GM20000 (cell line): ENCODE measurements around the gene ERCC2.
"Not testable (repeated sequence)": the region's sequence is repeated elsewhere in the genome, so short reads cannot be mapped to it uniquely, and the experiment has no call there.

Experiments used
- DNase-seq: peaks from one replicate; pipeline ENCODE4 v3.0.0; 2012; ENCODE audit warnings: low spot score
- CTCF ChIP-seq: IDR thresholded peaks from 2 replicates; pipeline ENCODE4 v1.5.1; 2012; ENCODE audit warnings: mild to moderate bottlenecking, control low read depth; ENCODE audit errors: extremely low read depth, missing control alignments

Gene ERCC2

DNA sequence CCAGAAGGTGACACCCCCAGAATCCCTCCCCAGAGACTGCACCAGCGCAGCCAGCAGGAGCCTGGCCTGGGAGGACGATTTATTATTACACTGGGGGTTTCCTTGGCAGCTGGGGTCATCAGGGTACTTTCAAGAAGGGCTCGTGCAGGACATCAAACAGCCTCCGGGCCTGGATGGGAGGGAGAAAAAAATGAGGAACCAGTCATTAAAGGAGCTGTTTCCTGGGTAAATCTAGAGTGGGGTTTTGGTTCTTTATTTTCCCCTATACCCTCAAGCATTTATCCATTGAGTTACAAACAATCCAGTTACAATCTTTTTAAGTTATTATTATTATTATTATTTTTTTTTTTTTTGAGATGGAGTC, 39.2 kb upstream of the ERCC2 start:
- no peak for TF ChIP-seq CTCF
- DNase-seq: no peak

DNA sequence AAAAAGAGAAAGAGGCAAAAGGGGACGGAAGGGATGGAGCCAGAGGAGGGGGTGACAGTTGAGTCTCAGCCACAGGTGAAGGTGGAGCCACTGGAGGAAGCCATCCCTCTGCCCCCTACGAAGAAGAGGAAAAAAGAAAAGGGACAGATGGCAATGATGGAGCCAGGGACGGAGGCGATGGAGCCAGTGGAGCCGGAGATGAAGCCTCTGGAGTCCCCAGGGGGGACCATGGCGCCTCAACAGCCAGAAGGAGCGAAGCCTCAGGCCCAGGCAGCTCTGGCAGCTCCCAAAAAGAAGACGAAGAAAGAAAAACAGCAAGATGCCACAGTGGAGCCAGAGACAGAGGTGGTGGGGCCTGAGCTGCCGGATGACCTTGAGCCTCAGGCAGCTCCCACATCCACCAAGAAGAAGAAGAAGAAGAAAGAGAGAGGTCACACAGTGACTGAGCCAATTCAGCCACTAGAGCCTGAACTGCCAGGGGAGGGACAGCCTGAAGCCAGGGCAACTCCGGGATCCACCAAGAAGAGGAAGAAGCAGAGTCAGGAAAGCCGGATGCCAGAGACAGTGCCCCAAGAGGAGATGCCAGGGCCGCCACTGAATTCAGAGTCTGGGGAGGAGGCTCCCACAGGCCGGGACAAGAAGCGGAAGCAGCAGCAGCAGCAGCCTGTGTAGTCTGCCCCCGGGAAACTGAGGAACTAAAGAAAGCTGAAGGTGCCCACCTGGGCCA, 38.6 kb upstream of the ERCC2 start:
- TF ChIP-seq CTCF: no peak
- no peak for DNase-seq

DNA sequence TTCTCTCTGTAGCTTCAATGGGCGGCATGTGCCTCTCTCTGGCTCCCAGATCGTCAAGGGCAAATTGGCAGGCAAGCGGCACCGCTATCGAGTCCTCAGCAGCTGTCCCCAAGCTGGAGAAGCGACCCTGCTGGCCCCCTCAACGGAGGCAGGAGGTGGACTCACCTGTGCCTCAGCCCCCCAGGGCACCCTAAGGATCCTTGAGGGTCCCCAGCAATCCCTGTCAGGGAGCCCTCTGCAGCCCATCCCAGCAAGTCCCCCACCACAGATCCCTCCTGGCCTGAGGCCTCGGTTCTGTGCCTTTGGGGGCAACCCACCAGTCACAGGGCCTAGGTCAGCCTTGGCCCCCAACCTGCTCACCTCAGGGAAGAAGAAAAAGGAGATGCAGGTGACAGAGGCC, 37.7 kb upstream of the ERCC2 start:
- no peak for DNase-seq
- TF ChIP-seq CTCF: no peak

DNA sequence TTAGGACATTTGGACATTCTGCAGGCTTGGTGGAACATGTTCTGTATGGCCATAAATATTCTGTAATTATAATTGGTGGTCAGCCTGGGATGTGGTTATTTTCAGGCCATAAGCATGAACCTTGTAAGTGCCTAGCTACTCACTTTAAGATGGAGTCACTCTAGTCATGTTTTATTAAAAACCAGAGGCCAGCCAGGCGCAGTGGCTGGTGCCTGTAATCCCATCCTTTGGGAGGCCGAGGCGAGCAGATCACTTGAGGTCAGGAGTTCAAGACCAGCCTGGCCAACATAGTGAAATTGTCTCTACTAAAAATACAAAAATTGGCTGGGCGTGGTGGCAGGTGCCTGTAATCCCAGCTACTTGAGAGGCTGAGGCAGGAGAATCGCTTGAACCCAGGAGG, 37.2 kb upstream of the ERCC2 start:
- DNase-seq: not testable (repeated sequence)

DNA sequence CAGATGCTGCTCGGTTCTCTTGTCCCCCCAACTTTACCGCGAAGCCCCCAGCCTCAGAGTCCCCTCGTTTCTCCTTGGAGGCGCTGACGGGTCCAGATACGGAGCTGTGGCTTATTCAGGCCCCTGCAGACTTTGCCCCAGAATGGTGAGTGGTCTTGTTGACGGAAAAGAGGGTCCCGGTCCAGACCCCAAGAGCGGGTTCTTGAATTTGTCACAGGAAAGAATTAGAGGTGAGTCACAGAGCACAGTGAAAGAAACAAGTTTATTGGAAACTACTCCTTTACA, 36.7 kb upstream of the ERCC2 start:
- TF ChIP-seq CTCF: no peak

DNA sequence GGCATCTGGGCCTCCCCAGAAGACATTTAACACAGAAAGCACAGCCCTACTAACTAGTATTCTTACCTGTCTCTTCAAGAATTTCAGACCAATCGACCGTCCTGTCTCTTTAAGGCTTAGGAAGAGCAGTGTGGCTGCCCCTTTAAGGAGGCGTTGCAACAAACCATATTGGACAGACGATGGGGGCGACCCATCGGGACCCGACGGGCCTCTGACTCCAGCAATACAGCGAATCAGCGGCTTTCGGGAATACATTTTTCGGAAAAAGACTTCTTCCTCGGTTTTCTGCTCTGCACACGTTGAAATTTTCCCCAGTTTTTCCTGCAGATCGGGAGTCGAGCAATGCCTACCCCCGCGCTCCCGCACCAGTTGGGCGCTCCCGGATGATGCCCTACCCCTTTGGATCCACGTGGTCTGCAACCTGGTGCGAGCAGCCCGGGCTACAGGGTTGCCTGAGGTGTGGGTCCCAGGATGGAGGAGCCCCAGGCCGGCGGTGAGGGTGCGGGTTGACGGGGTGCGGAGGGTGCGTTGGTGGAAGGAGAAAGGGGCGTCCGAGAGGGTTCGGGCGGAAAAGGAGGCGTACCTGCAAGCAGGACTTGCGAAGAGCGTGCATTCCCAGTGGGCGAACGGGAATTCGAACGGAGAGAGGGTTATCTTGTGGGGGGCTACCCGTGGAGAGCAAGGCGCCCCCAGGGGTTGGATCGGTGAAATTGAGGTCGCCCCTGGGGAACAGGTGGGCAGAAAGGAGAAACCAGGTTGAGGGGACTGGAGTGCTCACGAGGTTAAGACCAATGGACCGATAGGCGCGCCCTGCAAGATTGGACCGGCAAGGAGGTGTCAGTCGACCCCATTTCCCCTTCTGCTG, 36.1 kb upstream of the ERCC2 start, which contains the start of gene POLR1G:
POLR1G (plus strand) TSS at position 419 of the 865 bp plus-strand sequence; CDS start at position 472, 53 bp downstream.
- peak; percentile 85 for DNase-seq
- TF ChIP-seq CTCF: no peak

More for the DNA sequence above, 36.7 kb upstream of the ERCC2 start:
- no peak for DNase-seq

GRCh38 chr19:45405435-45406225, 35.3 kb upstream of the ERCC2 start:
- TF ChIP-seq CTCF: no peak
- peak; percentile 87 for DNase-seq
